Astrocyte of the cerebellum (primary cell): ENCODE results near the gene PKDCC.
"Not testable (repeated sequence)": the region's sequence is repeated elsewhere in the genome, so short reads cannot be mapped to it uniquely, and the experiment has no call there.

Experiments used
- DNase-seq: peaks from one replicate; pipeline ENCODE4 v3.0.0-alpha.2; 2011; ENCODE audit warnings: low read depth
- H3K4me3 ChIP-seq: 2 replicates; pipeline ENCODE4 v1.5.1; 2011; ENCODE audit warnings: mild to moderate bottlenecking, low read depth, low read length, moderate library complexity
- in situ Hi-C: cut with HindIII; loops from 2 replicates; pipeline ENCODE4 v1.10.0; 2017; ENCODE audit warnings: low sequenced_read_pairs
- TF ChIP-seq, protein P1 (sequence below): IDR thresholded peaks from 2 replicates; pipeline ENCODE4 v1.5.1; 2012; ENCODE audit warnings: low read length, low read depth, moderate library complexity, mild to moderate bottlenecking; ENCODE audit errors: missing control alignments

The PKDCC gene

DNA sequence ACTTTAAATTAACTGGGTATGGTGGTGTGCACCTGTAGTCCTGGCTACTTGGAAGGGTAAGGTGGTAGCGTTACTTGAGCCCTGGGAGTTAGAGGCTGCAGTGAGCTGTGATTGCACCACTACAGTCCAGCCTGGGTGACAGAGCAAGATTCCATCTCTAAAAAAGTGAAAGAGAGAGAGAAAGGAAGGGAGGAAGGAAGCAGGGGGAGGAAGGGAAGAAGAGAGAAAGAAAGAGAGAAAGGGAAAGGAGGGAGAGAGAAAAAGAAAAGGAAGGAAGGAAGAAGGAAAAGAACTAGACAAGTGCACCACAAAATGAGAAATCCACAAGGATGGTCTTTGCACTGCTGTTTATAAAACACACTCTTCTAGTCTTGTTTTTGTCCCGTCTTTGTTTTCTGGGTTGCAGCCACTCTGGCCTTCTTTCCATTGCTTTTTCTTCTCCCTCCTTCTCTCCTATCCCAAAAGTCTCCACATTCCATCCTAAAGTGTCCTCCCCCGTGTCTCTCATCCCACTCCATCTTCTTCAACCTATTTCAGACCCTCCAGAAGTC, 32.0 kb downstream of the PKDCC start:
- in situ Hi-C loops = loop anchor here (5.0 kb wide), 1 partner anchor 38 kb away; no protein-coding TSS in a partner anchor
- TF ChIP-seq, protein P1, sequence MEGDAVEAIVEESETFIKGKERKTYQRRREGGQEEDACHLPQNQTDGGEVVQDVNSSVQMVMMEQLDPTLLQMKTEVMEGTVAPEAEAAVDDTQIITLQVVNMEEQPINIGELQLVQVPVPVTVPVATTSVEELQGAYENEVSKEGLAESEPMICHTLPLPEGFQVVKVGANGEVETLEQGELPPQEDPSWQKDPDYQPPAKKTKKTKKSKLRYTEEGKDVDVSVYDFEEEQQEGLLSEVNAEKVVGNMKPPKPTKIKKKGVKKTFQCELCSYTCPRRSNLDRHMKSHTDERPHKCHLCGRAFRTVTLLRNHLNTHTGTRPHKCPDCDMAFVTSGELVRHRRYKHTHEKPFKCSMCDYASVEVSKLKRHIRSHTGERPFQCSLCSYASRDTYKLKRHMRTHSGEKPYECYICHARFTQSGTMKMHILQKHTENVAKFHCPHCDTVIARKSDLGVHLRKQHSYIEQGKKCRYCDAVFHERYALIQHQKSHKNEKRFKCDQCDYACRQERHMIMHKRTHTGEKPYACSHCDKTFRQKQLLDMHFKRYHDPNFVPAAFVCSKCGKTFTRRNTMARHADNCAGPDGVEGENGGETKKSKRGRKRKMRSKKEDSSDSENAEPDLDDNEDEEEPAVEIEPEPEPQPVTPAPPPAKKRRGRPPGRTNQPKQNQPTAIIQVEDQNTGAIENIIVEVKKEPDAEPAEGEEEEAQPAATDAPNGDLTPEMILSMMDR = no peak
- no peak overlapping the region for H3K4me3 ChIP-seq
- no peak for DNase-seq

GRCh38 chr2:42081151-42081550, 33.3 kb downstream of the PKDCC start:
- in situ Hi-C loops, H3K4me3 ChIP-seq, DNase-seq: not testable (repeated sequence)

- in situ Hi-C loops = no loop called here
- no peak overlapping the region for H3K4me3 ChIP-seq
- TF ChIP-seq, protein P1 = no peak
- DNase-seq = no peak
Measured at GRCh38 chr2:42082016-42082415, 34.2 kb downstream of the PKDCC start.

DNA sequence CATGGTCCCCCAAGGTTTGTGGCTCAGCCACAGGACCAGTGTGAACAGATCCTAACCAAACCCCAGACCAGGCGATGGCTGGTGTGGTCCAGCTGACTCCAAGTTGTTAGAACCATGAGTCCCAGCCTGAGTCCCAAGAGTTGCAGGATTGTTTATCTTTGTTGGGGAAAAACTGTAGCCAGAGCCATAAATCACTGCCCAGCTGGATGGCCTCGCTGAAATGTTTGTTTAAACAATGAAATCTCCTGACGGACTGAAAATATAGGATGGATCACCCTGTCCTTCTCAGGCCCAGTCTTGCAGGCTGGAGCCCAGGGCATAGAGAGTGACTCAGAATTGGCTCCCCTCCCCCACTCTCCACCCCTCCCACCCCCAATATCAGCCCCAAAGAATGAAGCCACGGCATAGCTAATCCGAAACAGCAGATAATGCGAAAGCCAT, 36.4 kb downstream of the PKDCC start:
- DNase-seq = peak; percentile 97
- in situ Hi-C loops = no loop called here
- no peak overlapping the region for H3K4me3 ChIP-seq
- TF ChIP-seq, protein P1 = no peak

DNA sequence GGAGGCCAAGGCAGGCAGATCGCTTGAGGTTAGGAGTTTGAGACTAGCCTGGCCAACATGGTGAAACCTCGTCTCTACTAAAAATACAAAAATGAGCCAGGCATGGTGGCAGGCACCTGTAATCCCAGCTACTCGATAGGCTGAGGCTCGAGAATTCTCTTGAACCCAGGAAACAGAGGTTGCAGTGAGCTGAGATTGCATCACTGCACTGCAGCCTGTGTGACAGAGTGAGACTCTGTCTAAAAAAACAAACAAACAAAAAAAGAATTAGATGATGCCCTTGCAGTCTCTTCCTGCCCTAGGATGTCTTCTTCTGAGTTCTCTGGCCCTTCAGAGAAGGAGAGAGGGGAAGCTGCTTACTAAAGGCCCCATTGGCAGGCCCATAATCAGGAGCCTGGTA, 37.2 kb downstream of the PKDCC start:
- not testable (repeated sequence) for H3K4me3 ChIP-seq, DNase-seq
- in situ Hi-C loops = loop anchor here (5.0 kb wide), 2 partner anchors 63 to 228 kb away; no protein-coding TSS in a partner anchor

- TF ChIP-seq, protein P1 = no peak
- H3K4me3 ChIP-seq = no peak overlapping the region
- in situ Hi-C loops = loop anchor here (5.0 kb wide), 2 partner anchors 64 to 229 kb away; no protein-coding TSS in a partner anchor
- no peak for DNase-seq
Measured at GRCh38 chr2:42085706-42086487, 38.1 kb downstream of the PKDCC start.

DNA sequence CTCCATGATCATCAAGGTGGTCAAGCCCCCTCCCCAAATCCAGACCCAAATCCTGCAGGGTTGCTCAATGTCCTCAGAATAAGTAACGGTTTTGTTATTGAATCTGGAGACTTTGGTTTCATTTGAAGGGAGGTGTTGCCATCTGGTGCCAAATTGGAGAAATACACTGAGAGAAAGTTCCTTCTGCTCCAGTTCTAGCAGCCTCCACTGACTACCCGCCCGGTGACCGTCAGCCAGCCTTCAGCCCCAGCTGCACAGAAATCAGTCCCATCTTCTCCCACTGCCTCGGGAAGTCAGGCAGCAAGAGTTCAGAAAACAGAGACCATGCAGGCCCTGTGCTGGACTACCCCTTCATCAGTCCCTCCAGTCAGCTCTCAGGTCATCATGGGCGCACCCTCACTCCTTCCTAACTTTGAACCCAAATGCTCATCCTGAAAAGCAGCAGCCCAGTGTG, 38.7 kb downstream of the PKDCC start:
- H3K4me3 ChIP-seq = no peak overlapping the region
- peak; percentile 64 for DNase-seq
- TF ChIP-seq, protein P1 = peak; percentile 62
- in situ Hi-C loops = loop anchor here (5.0 kb wide), 2 partner anchors 64 to 229 kb away; no protein-coding TSS in a partner anchor
